ENCODE results near the gene ITGAE.
"Not testable (repeated sequence)": the region's sequence is repeated elsewhere in the genome, so short reads cannot be mapped to it uniquely, and the experiment has no call there.

Gene ITGAE

GRCh38 chr17:3845291-3845620 lies 44.3 kb upstream of the ITGAE start:
- TF ChIP-seq CTCF (conservative IDR thresholded peaks at IDR 0.05; ENCODE audit: low read depth, low read length): no peak
- H3K4me3 ChIP-seq (ENCODE audit: low read length): peak overlapping the region; percentile 88
- DNase-seq (ENCODE audit: low read depth): no peak

- not testable (repeated sequence) for DNase-seq (ENCODE audit: low read depth); H3K4me3 ChIP-seq (ENCODE audit: low read length)
Observed at GRCh38 chr17:3844556-3844955, 43.6 kb upstream of the ITGAE start.

- no peak for DNase-seq (ENCODE audit: low read depth)
- H3K4me3 ChIP-seq (ENCODE audit: low read length): no peak overlapping the region
- TF ChIP-seq CTCF (conservative IDR thresholded peaks at IDR 0.05; ENCODE audit: low read depth, low read length): peak; percentile 79
Observed at GRCh38 chr17:3843935-3844516, 43.0 kb upstream of the ITGAE start.

GRCh38 chr17:3838206-3838605 lies 37.2 kb upstream of the ITGAE start:
- no peak for TF ChIP-seq CTCF (conservative IDR thresholded peaks at IDR 0.05; ENCODE audit: low read depth, low read length)
- no peak overlapping the region for H3K4me3 ChIP-seq (ENCODE audit: low read length)
- no peak for DNase-seq (ENCODE audit: low read depth)

DNA sequence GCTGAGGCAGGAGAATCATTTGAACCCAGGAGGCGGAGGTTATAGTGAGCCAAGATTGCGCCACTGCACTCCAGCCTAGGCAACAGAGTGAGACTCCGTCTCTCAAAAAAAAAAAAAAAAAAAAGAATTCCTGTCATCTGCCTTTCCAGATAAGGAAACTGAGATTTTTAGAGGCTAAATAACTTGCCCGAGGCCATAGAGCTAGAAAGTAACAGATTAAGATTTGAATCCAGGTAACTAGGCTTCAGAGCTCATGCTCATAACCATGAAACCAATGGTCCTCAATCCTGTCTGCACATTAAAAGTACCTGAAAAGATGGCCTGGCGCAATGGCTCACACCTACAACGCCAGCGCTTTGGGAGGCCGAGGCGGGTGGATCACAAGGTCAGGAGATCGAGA lies 35.6 kb upstream of the ITGAE start:
- H3K4me3 ChIP-seq (ENCODE audit: low read length): no peak overlapping the region
- no peak for TF ChIP-seq CTCF (conservative IDR thresholded peaks at IDR 0.05; ENCODE audit: low read depth, low read length)
- DNase-seq (ENCODE audit: low read depth): no peak

- no peak for DNase-seq (ENCODE audit: low read depth)
- no peak overlapping the region for H3K4me3 ChIP-seq (ENCODE audit: low read length)
- no peak for TF ChIP-seq CTCF (conservative IDR thresholded peaks at IDR 0.05; ENCODE audit: low read depth, low read length)
Observed at GRCh38 chr17:3835410-3836229, 34.6 kb upstream of the ITGAE start.

GRCh38 chr17:3834811-3835210 lies 33.8 kb upstream of the ITGAE start:
- H3K4me3 ChIP-seq (ENCODE audit: low read length): no peak overlapping the region
- DNase-seq (ENCODE audit: low read depth): no peak
- no peak for TF ChIP-seq CTCF (conservative IDR thresholded peaks at IDR 0.05; ENCODE audit: low read depth, low read length)
